Ovary (tissue), 9 donors: Measurements from ENCODE around the gene POLN. TPM values are rescaled to one million over a fixed set of nuclear protein-coding genes. Genes with fewer than 3 reads are reported as not detected.

Source experiments
- DNase-seq, 5 donors: peaks; one replicate each; pipeline ENCODE4 v3.0.0-alpha.2; 2019 to 2020
- H3K27ac ChIP-seq, 2 donors: fragments of 200-600 bp; one replicate each; pipeline versions ENCODE4 v1.5.1 to v1.8.0; 2019 to 2022
- H3K27me3 ChIP-seq: fragments of 200-600 bp; one replicate; pipeline ENCODE4 v1.8.0; 2022
- H3K36me3 ChIP-seq: fragments of 200-600 bp; sonication (generic); one replicate; pipeline ENCODE4 v1.5.1; 2019
- H3K4me1 ChIP-seq: one replicate; pipeline ENCODE4 v1.8.1; 2013; ENCODE audit warnings: mild to moderate bottlenecking, moderate library complexity; ENCODE audit not compliant: insufficient read depth
- H3K4me3 ChIP-seq: fragments of 200-600 bp; sonication (generic); one replicate; pipeline ENCODE4 v1.5.1; 2017
- H3K9me3 ChIP-seq, 2 donors: fragments of 200-600 bp in 1 of 2; sonication (generic) in 1 of 2; one replicate each; pipeline versions ENCODE4 v1.5.1 to v1.8.1; 2013 to 2019; ENCODE audit warnings: mild to moderate bottlenecking in 1 of 2, moderate library complexity in 1 of 2
- CTCF ChIP-seq, 3 donors: fragments of 450-650 bp in 2 of 3; fragments of 200-600 bp in 1 of 3; IDR thresholded peaks; one replicate each; pipeline versions ENCODE4 v1.5.1 to v1.8.0; 2016 to 2022; ENCODE audit warnings: antibody characterized with exemption in 3 of 3, mild to moderate bottlenecking in 1 of 3
- EP300 ChIP-seq: sonication (generic); formaldehyde crosslinking; IDR thresholded peaks from one replicate; pipeline ENCODE4 v1.6.1; 2017; ENCODE audit warnings: antibody characterized with exemption
- POLR2A ChIP-seq: fragments of 450-650 bp; IDR thresholded peaks from one replicate; pipeline ENCODE4 v1.6.1; 2017; ENCODE audit warnings: antibody characterized with exemption, mild to moderate bottlenecking, moderate library complexity
- WGBS, 3 donors: extraction: QIAGEN DNeasy Blood & Tissue Kit in 1 of 3; methylation state at CpG; one replicate each; pipeline versions ENCODE4 v1.1.5 to v1.1.7; 2013 to 2017; 5-methylcytosine and 5-hydroxymethylcytosine counted together
- intact Hi-C, 4 donors: fragments of 100-400 bp; cut with DNase I; formaldehyde crosslinking; loops; one replicate each; pipeline versions ENCODE4 v1.11.0 to v1.15.1; 2022 to 2023
- polyA plus RNA-seq, 2 donors: library from polyadenylated mRNA; stranded (reverse); fragments of 200-250 nt in 1 of 2; fragments of 350-450 nt in 1 of 2; fragmentation: Illumina TruSeq in 1 of 2; extraction: RNeasy Lipid Tissue Mini Kit (QIAGEN cat#74804) in 1 of 2; gene quantifications; one replicate each; pipeline ENCODE4 v1.2.3, GENCODE V29; 2013 to 2014
- total RNA-seq, 7 donors: library from RNA; depleted of rRNA in 2 of 7; stranded (reverse); fragments of >200 nt in 2 of 7; fragmentation: NEBNext Ultra II Directional in 3 of 7; extraction: Animal tissue kit (Norgen Biotek cat#: 25700) in 3 of 7; gene quantifications; one replicate each; pipeline versions ENCODE4 v1.1.0 to v1.2.4, GENCODE V29; 2016 to 2023
- donor health status: DM: no; HTN: no; CAD: no; lungs with moderate emphysema.
- donor health status: DM: no; HTN: no; CAD: no.
- donor health status: Bipolar disorder and iron deficiency.
- donor health status: DM: yes; HTN: yes; CAD: no.
- donor health status: DM: no; HTN: no; CAD: no.
- donor health status: DM: yes; HTN: yes; CAD: no.

POLN gene
- total and polyA plus RNA-seq, 9 donors: 0.95 to 11.4 (median 3.1) TPM

GRCh38 chr4:2132438-2132837, 109.5 kb downstream of the POLN start:
- Histone ChIP-seq H3K9me3 (no peaks in the 10 kb centered on the region), H3K4me3 (no peak overlapping the region), H3K27me3 (no peaks in the 10 kb centered on the region), H3K27ac (no peak overlapping the region), H3K36me3 (no peaks in the 10 kb centered on the region), H3K4me1 (no peaks in the 10 kb centered on the region)
- no peak for DNase-seq
- intact Hi-C loops: no loop called here
- TF ChIP-seq CTCF (IDR thresholded peaks at IDR 0.05) (no peak), EP300 (no peak), POLR2A (no peak)

- no peak overlapping the region for H3K27ac ChIP-seq
- TF ChIP-seq CTCF (IDR thresholded peaks at IDR 0.05) (no peak), POLR2A (no peak), EP300 (no peak)
- no peaks in the 10 kb centered on the region for H3K27me3 ChIP-seq
- no peaks in the 10 kb centered on the region for H3K4me1 ChIP-seq
- no peaks in the 10 kb centered on the region for H3K36me3 ChIP-seq
- H3K9me3 ChIP-seq: no peaks in the 10 kb centered on the region
- 72 to 78% (median 75%) methylated on average over 20 of the region's 20 CpGs for WGBS, 3 donors
- intact Hi-C loops: no loop called here
- DNase-seq: no peak
- H3K4me3 ChIP-seq: no peak overlapping the region
These were observed 114.2 kb downstream of the POLN start for GRCh38 chr4:2127609-2128332.

GRCh38 chr4:2126309-2127043, 115.4 kb downstream of the POLN start:
- WGBS, 3 donors: 89 to 92% (median 91%) methylated on average over 24 of the region's 24 CpGs
- intact Hi-C loops: no loop called here
- TF ChIP-seq POLR2A (no peak), CTCF (IDR thresholded peaks at IDR 0.05) (no peak)
- Histone ChIP-seq H3K4me3 (no peak overlapping the region), H3K27me3 (no peaks in the 10 kb centered on the region), H3K9me3 (no peaks in the 10 kb centered on the region), H3K36me3 (no peaks in the 10 kb centered on the region), H3K27ac (no peak overlapping the region), H3K4me1 (no peaks in the 10 kb centered on the region)
- DNase-seq: no peak

GRCh38 chr4:2125831-2126230, 116.1 kb downstream of the POLN start:
- no peaks in the 10 kb centered on the region for H3K36me3 ChIP-seq
- H3K4me3 ChIP-seq: no peak overlapping the region
- no peaks in the 10 kb centered on the region for H3K4me1 ChIP-seq
- TF ChIP-seq CTCF (IDR thresholded peaks at IDR 0.05): no peak
- TF ChIP-seq POLR2A: no peak
- no peak for TF ChIP-seq EP300
- H3K27me3 ChIP-seq: no peaks in the 10 kb centered on the region
- 88 to 89% (median 89%) methylated on average over 6 of the region's 6 CpGs for WGBS, 3 donors
- DNase-seq: no peak
- no peak overlapping the region for H3K27ac ChIP-seq
- intact Hi-C loops: no loop called here
- no peaks in the 10 kb centered on the region for H3K9me3 ChIP-seq
